Fibroblast of lung (primary cell): ENCODE results near the gene RACK1. TPM values are rescaled to one million over a fixed set of nuclear protein-coding genes. Genes with fewer than 3 reads are reported as not detected.
A peak's percentile ranks its signal among the peaks of the same experiment; 100 is the strongest.

Experiments used
- DNase-seq, 2 donors: peaks; one replicate each; pipeline versions ENCODE4 v3.0.0 to v3.0.0-alpha.2; 2010; ENCODE audit warnings: low read depth in 2 of 2
- H2AFZ ChIP-seq: 2 replicates; pipeline ENCODE4 v1.5.1; 2012; ENCODE audit warnings: low read length, control low read depth, inconsistent platforms
- H3K27ac ChIP-seq: 2 replicates; pipeline ENCODE4 v1.5.1; 2011; ENCODE audit warnings: low read length, control low read depth; ENCODE audit not compliant: insufficient read depth
- H3K27me3 ChIP-seq: 2 replicates; pipeline ENCODE4 v1.5.1; 2011; ENCODE audit warnings: mild to moderate bottlenecking, low read length; ENCODE audit not compliant: control insufficient read depth, insufficient read depth
- H3K36me3 ChIP-seq: 2 replicates; pipeline ENCODE4 v1.5.1; 2011; ENCODE audit warnings: low read length; ENCODE audit not compliant: control insufficient read depth, insufficient read depth
- H3K4me1 ChIP-seq: 2 replicates; pipeline ENCODE4 v1.5.1; 2011; ENCODE audit warnings: low read length; ENCODE audit not compliant: control insufficient read depth, insufficient read depth; ENCODE audit errors: extremely low read depth
- H3K4me2 ChIP-seq: 2 replicates; pipeline ENCODE4 v1.5.1; 2011; ENCODE audit warnings: low read length, control low read depth; ENCODE audit not compliant: insufficient read depth; ENCODE audit errors: extremely low read depth
- H3K4me3 ChIP-seq, 4 experiments: fragments of 200-600 bp in 1 of 4; sonication (generic) in 1 of 4; replicated peaks in 1 of 4; 2 replicates each; pipeline ENCODE4 v1.5.1; 2011 to 2016; ENCODE audit warnings: low read length in 4 of 4, low read depth in 3 of 4, mild to moderate bottlenecking in 3 of 4, control low read depth in 2 of 4, inconsistent platforms in 1 of 4, mixed read lengths in 1 of 4; ENCODE audit not compliant: insufficient read depth in 1 of 4; ENCODE audit errors: control extremely low read depth in 1 of 4
- H3K79me2 ChIP-seq: 2 replicates; pipeline ENCODE4 v1.5.1; 2012; ENCODE audit warnings: mild to moderate bottlenecking, low read length, inconsistent platforms; ENCODE audit not compliant: control insufficient read depth, insufficient read depth
- H3K9ac ChIP-seq: 2 replicates; pipeline ENCODE4 v1.5.1; 2011; ENCODE audit warnings: mild to moderate bottlenecking, low read length, control low read depth; ENCODE audit not compliant: insufficient read depth
- H3K9me3 ChIP-seq: 2 replicates; pipeline ENCODE4 v1.5.1; 2012; ENCODE audit warnings: low read depth, low read length; ENCODE audit not compliant: control insufficient read depth, insufficient read depth
- H4K20me1 ChIP-seq: 2 replicates; pipeline ENCODE4 v1.5.1; 2011; ENCODE audit warnings: low read length; ENCODE audit not compliant: control insufficient read depth, insufficient read depth; ENCODE audit errors: extremely low read depth
- CTCF ChIP-seq, 2 donors: IDR thresholded peaks in 1 of 2; conservative IDR thresholded peaks in 1 of 2; 1 replicate in 1 of 2; 2 replicates in 1 of 2; pipeline ENCODE4 v1.5.1; 2011 to 2012; ENCODE audit warnings: low read length in 2 of 2, control low read depth in 1 of 2, inconsistent platforms in 1 of 2, low read depth in 1 of 2, mild to moderate bottlenecking in 1 of 2
- EZH2 ChIP-seq: IDR thresholded peaks from 2 replicates; pipeline ENCODE4 v1.5.1; 2012; ENCODE audit warnings: low read length, control low read depth, mild to moderate bottlenecking; ENCODE audit errors: missing control alignments
- polyA plus RNA-seq, 2 donors: library from polyadenylated mRNA; depleted of rRNA in 1 of 2; stranded (reverse) in 1 of 2; unstranded in 1 of 2; fragments of >200 nt; gene quantifications; 2 replicates each; pipeline ENCODE4 v1.2.1, GENCODE V29; 2011 to 2012; ENCODE audit warnings: missing spikeins in 1 of 2
- total RNA-seq: library from RNA; depleted of rRNA; stranded (reverse); fragments of >200 nt; gene quantifications from 2 replicates; pipeline ENCODE4 v1.2.1, GENCODE V29; 2014

RACK1 gene
- total and polyA plus RNA-seq, 2 donors (not counting 1 experiment from before 2014, with no cell fraction given), result 3,014 to 4,649 TPM

- Histone ChIP-seq H2AFZ (peak overlapping the region; percentile 88), H3K27ac (peak overlapping the region; percentile 56), H3K9me3 (no peaks in the 10 kb centered on the region), H3K79me2 (no peaks in the 10 kb centered on the region), H3K27me3 (no peaks in the 10 kb centered on the region), H4K20me1 (no peaks in the 10 kb centered on the region), H3K9ac (peak overlapping the region; percentile 51), H3K4me3 (peak overlapping the region; percentile 82 to 96 (median 85)), H3K4me2 (peak overlapping the region; percentile 98), H3K36me3 (no peaks in the 10 kb centered on the region), H3K4me1 (no peaks in the 10 kb centered on the region)
- peak; percentile 43 to 59 for DNase-seq
- no peak for TF ChIP-seq CTCF (conservative IDR thresholded peaks at IDR 0.05 in 1 of 2, IDR thresholded peaks at IDR 0.05 in 1 of 2; ENCODE audit: low read depth in 1 of 2, low read length in 2 of 2)
- no peak for TF ChIP-seq EZH2
Observed at GRCh38 chr5:181190711-181191525, 52.8 kb downstream of the RACK1 start.

GRCh38 chr5:181189962-181190710 is 53.6 kb downstream of the RACK1 start:
- Histone ChIP-seq H2AFZ (peak overlapping the region; percentile 92), H3K79me2 (no peaks in the 10 kb centered on the region), H3K36me3 (no peaks in the 10 kb centered on the region), H4K20me1 (no peaks in the 10 kb centered on the region), H3K4me1 (no peaks in the 10 kb centered on the region), H3K4me3 (peak overlapping the region; percentile 82 to 96 (median 85)), H3K9ac (peak overlapping the region; percentile 17), H3K9me3 (no peaks in the 10 kb centered on the region), H3K4me2 (peak overlapping the region; percentile 98), H3K27ac (no peak overlapping the region), H3K27me3 (no peaks in the 10 kb centered on the region)
- TF ChIP-seq EZH2 (no peak), CTCF (conservative IDR thresholded peaks at IDR 0.05 in 1 of 2, IDR thresholded peaks at IDR 0.05 in 1 of 2; ENCODE audit: low read depth in 1 of 2, low read length in 2 of 2) (no peak)
- no peak for DNase-seq

- Histone ChIP-seq H2AFZ (peak overlapping the region; percentile 92), H3K4me1 (no peaks in the 10 kb centered on the region), H3K27ac (peak overlapping the region; percentile 32), H3K36me3 (no peaks in the 10 kb centered on the region), H3K9me3 (no peaks in the 10 kb centered on the region), H4K20me1 (no peaks in the 10 kb centered on the region), H3K27me3 (no peaks in the 10 kb centered on the region), H3K79me2 (no peaks in the 10 kb centered on the region), H3K9ac (peak overlapping the region; percentile 41), H3K4me2 (peak overlapping the region; percentile 98), H3K4me3 (peak overlapping the region; percentile 82 to 96 (median 85))
- peak; percentile 33 to 42 for DNase-seq
- TF ChIP-seq EZH2 (no peak), CTCF (conservative IDR thresholded peaks at IDR 0.05 in 1 of 2, IDR thresholded peaks at IDR 0.05 in 1 of 2; ENCODE audit: low read depth in 1 of 2, low read length in 2 of 2) (no peak)
Observed at GRCh38 chr5:181189363-181189961, 54.2 kb downstream of the RACK1 start.
